Glomerular visceral epithelial cell (primary cell): Measurements from ENCODE around the gene BTLA.
"Not testable (repeated sequence)": the region's sequence is repeated elsewhere in the genome, so short reads cannot be mapped to it uniquely, and the experiment has no call there.

ENCODE experiments used
- DNase-seq: peaks from one replicate; pipeline ENCODE4 v3.0.0-alpha.2; 2016; ENCODE audit errors: extremely low spot score

Gene BTLA

GRCh38 chr3:112491373-112491772 lies 7.9 kb downstream of the BTLA start:
- no peak for DNase-seq

GRCh38 chr3:112489674-112490479 lies 9.4 kb downstream of the BTLA start:
- no peak for DNase-seq

GRCh38 chr3:112486811-112487505 lies 12.3 kb downstream of the BTLA start:
- no peak for DNase-seq

GRCh38 chr3:112484352-112484751 lies 14.9 kb downstream of the BTLA start:
- DNase-seq: no peak

- DNase-seq: no peak
Measured at GRCh38 chr3:112482675-112483074, 16.6 kb downstream of the BTLA start.

- DNase-seq: no peak
Measured at GRCh38 chr3:112481302-112481721, 18.0 kb downstream of the BTLA start.

- no peak for DNase-seq
Measured at GRCh38 chr3:112477891-112478290, 21.4 kb downstream of the BTLA start.

GRCh38 chr3:112476346-112476745 lies 22.9 kb downstream of the BTLA start:
- DNase-seq: no peak

GRCh38 chr3:112474796-112475195 lies 24.5 kb downstream of the BTLA start:
- no peak for DNase-seq

- DNase-seq: no peak
Measured at GRCh38 chr3:112472691-112473090, 26.6 kb downstream of the BTLA start.

- DNase-seq: no peak
Measured at GRCh38 chr3:112471596-112472325, 27.5 kb downstream of the BTLA start.

- peak; percentile 66 for DNase-seq
Measured at GRCh38 chr3:112470788-112471187, 28.5 kb downstream of the BTLA start.

- no peak for DNase-seq
Measured at GRCh38 chr3:112469671-112470070, 29.6 kb downstream of the BTLA start.

GRCh38 chr3:112467539-112467938 lies 31.7 kb downstream of the BTLA start:
- DNase-seq: no peak

- no peak for DNase-seq
Measured at GRCh38 chr3:112466020-112466419, 33.3 kb downstream of the BTLA start.

- DNase-seq: no peak
Measured at GRCh38 chr3:112464264-112464663, 35.0 kb downstream of the BTLA start.

- DNase-seq: no peak
Measured at GRCh38 chr3:112463250-112463649, 36.0 kb downstream of the BTLA start.

- DNase-seq: not testable (repeated sequence)
Measured at GRCh38 chr3:112461787-112462186, 37.5 kb downstream of the BTLA start.

GRCh38 chr3:112460519-112461195 lies 38.6 kb downstream of the BTLA start:
- no peak for DNase-seq

- DNase-seq: no peak
Measured at GRCh38 chr3:112459750-112460149, 39.5 kb downstream of the BTLA start.

GRCh38 chr3:112456147-112456546 lies 43.1 kb downstream of the BTLA start:
- no peak for DNase-seq

- DNase-seq: no peak
Measured at GRCh38 chr3:112448939-112449338, 50.3 kb downstream of the BTLA start.
